Purkinje cell (primary cell): ENCODE data around the gene CCDC33. TPM values are rescaled to one million over a fixed set of nuclear protein-coding genes. Genes with fewer than 3 reads are reported as not detected.

Experiments used
- polyA plus RNA-seq: library from polyadenylated mRNA; unstranded; fragments of >200 nt; fragmentation: Nextera tagmentation; gene quantifications from 2 replicates; pipeline ENCODE4 v1.2.1, GENCODE V29; 2014

CCDC33 gene
- not detected in 2 replicates for polyA plus RNA-seq

DNA sequence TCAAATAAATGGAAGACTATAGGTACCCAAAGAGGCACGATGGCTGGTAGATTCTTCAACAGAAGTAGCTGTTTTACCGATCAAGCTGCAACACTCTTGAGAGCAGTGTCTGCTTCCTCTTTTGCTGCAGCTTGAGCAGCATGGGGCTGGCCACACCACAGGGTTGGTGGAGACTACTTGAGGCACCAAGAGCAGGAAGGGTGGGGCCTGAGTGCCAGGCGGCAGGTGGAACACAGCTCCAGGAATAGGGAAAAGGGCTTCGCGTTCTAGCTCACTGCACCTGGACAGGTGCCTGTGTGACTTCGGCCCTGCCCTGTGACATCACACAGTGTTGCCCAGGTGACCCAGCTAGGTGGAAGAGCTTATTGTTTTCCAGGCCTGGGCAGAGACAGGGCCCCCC lies at the start of gene CCDC33:
Gene CCDC33, plus strand, starts transcription at position 365 of the 400 bp plus-strand sequence. CDS start 394 bp downstream, outside the sequence.

DNA sequence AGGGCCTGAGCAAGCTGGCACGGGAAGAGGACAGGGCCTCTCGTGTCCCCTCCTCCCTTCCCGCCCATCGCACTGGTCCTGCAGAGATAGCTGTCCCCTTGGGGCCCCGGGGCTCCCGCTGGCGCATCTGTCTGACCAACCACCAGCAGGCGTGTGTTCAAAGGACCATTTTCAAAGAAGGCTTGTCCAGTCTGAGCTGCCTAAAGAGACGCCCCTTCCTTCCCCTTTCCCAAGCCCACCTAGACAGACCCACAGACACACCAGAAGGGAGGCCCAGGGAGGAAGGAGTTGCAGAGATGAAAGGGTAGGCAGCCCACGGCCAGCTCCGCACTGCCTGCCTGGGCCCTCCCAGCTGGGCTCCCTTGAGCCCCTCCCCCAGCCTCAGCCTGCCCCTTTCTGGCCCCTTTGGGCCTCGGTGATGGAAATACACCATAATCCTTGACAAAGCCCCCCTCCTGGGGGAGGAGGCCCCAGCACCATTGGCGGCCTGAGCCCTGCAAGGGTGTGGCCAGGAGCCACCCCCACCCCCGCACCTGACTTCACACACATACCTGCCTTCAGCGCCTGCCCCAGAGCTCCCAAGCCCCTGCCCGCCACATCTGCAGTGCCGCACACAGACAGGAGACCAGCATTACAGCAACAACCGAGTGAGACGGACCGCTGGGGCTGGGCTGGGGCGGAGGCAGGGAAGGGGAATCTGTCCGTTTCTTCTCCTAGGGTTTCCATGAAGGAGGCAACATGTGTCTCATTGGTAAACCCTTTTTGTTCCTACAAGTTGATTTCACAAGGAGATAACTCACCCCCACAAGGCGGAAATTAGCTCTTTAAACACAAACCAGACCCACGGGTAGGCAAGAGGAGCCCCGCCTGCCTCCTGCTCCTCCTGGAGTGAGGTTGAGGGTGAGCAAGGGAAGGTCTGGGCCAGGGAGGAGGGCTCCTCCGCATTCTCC lies 33.4 kb upstream of the CCDC33 start, which contains the start of gene STRA6:
Gene STRA6, minus strand, starts transcription at position 336 of the 950 bp plus-strand sequence. CDS start 520 bp downstream, outside the sequence.

GRCh38 chr15:74367296-74367854 lies 131.2 kb downstream of the CCDC33 start, which contains the start of gene CYP11A1:
Gene CYP11A1, minus strand, starts transcription at chr15:74367646. Its CDS starts 61 bp downstream, at chr15:74367585.

Other genes starting within 250 kb of the CCDC33 start
- gene STOML1, start 244.0 kb upstream of the CCDC33 start, polyA plus RNA-seq: 4.2 and 8.7 TPM in 2 replicates
- 1.5 and 4.8 TPM in 2 replicates for gene PML, start 241.6 kb upstream of the CCDC33 start, polyA plus RNA-seq
- gene GOLGA6A, start 153.8 kb upstream of the CCDC33 start, polyA plus RNA-seq: not detected in 2 replicates
- 0.23 TPM in 1 of 2 replicates, not detected in the other for gene ISLR2, start 105.7 kb upstream of the CCDC33 start, polyA plus RNA-seq
- gene ISLR, start 62.6 kb upstream of the CCDC33 start, polyA plus RNA-seq: 1.6 and 3.0 TPM in 2 replicates
- not detected in 2 replicates for gene STRA6, start 33.5 kb upstream of the CCDC33 start, polyA plus RNA-seq
- gene CYP11A1, start 131.3 kb downstream of the CCDC33 start, polyA plus RNA-seq: 0.85 and 1.3 TPM in 2 replicates
- gene SEMA7A, start 197.6 kb downstream of the CCDC33 start, polyA plus RNA-seq: 6.7 and 14.6 TPM in 2 replicates
- gene UBL7, start 224.8 kb downstream of the CCDC33 start, polyA plus RNA-seq: 43.9 and 53.7 TPM in 2 replicates